Nephron progenitor cell (in vitro differentiated cells): Measurements from ENCODE around the gene SYDE2.
A peak's percentile ranks its signal among the peaks of the same experiment; 100 is the strongest.

Experiments
- DNase-seq: peaks from one replicate; pipeline ENCODE4 v3.0.0; 2021
- H3K27ac Mint-ChIP-seq: 2 replicates; pipeline ENCODE4 v1.8.0; 2021; ENCODE audit warnings: mild to moderate bottlenecking, moderate library complexity, mixed read lengths
- H3K27me3 Mint-ChIP-seq: 2 replicates; pipeline ENCODE4 v1.8.0; 2021; ENCODE audit warnings: mild to moderate bottlenecking, low read depth, mixed read lengths; ENCODE audit not compliant: poor library complexity
- H3K36me3 Mint-ChIP-seq: 2 replicates; pipeline ENCODE4 v1.8.0; 2021; ENCODE audit warnings: low read depth, mixed read lengths
- H3K4me1 Mint-ChIP-seq: 2 replicates; pipeline ENCODE4 v1.8.0; 2021; ENCODE audit warnings: mixed read lengths
- H3K4me3 Mint-ChIP-seq: 2 replicates; pipeline ENCODE4 v1.8.0; 2021; ENCODE audit warnings: mild to moderate bottlenecking, moderate library complexity, mixed read lengths
- H3K9me3 Mint-ChIP-seq: 2 replicates; pipeline ENCODE4 v1.8.0; 2021; ENCODE audit warnings: mild to moderate bottlenecking, moderate library complexity, mixed read lengths
- CTCF ChIP-seq: fragments of 200-600 bp; sonication (generic); IDR thresholded peaks from 2 replicates; pipeline ENCODE4 v1.5.0; 2021; ENCODE audit warnings: antibody characterized with exemption

Gene SYDE2

GRCh38 chr1:85228972-85229371 lies 28.2 kb upstream of the SYDE2 start:
- Mint-ChIP-seq H3K4me3 (no peak overlapping the region), H3K4me1 (peaks cover 44% of the 10 kb centered on the region), H3K36me3 (no peaks in the 10 kb centered on the region), H3K27me3 (no peaks in the 10 kb centered on the region), H3K27ac (no peak overlapping the region), H3K9me3 (no peaks in the 10 kb centered on the region)
- no peak for TF ChIP-seq CTCF
- no peak for DNase-seq

GRCh38 chr1:85225624-85226380 lies 25.0 kb upstream of the SYDE2 start:
- Mint-ChIP-seq H3K4me1 (peaks cover 47% of the 10 kb centered on the region), H3K27me3 (no peaks in the 10 kb centered on the region), H3K36me3 (no peaks in the 10 kb centered on the region), H3K27ac (peak overlapping the region; percentile 20), H3K4me3 (peak overlapping the region; percentile 40), H3K9me3 (no peaks in the 10 kb centered on the region)
- no peak for TF ChIP-seq CTCF
- no peak for DNase-seq

GRCh38 chr1:85224734-85225623 lies 24.2 kb upstream of the SYDE2 start:
- Mint-ChIP-seq H3K27me3 (no peaks in the 10 kb centered on the region), H3K27ac (no peak overlapping the region), H3K4me3 (no peak overlapping the region), H3K36me3 (no peaks in the 10 kb centered on the region), H3K4me1 (peaks cover 46% of the 10 kb centered on the region), H3K9me3 (no peaks in the 10 kb centered on the region)
- DNase-seq, result no peak
- no peak for TF ChIP-seq CTCF

GRCh38 chr1:85224295-85224694 lies 23.5 kb upstream of the SYDE2 start:
- Mint-ChIP-seq H3K4me1 (peaks cover 39% of the 10 kb centered on the region), H3K27me3 (no peaks in the 10 kb centered on the region), H3K27ac (no peak overlapping the region), H3K36me3 (no peaks in the 10 kb centered on the region), H3K4me3 (no peak overlapping the region), H3K9me3 (no peaks in the 10 kb centered on the region)
- no peak for TF ChIP-seq CTCF
- DNase-seq, result no peak

GRCh38 chr1:85223334-85223733 lies 22.5 kb upstream of the SYDE2 start:
- no peaks in the 10 kb centered on the region for H3K9me3 Mint-ChIP-seq
- no peak overlapping the region for H3K27ac Mint-ChIP-seq
- H3K36me3 Mint-ChIP-seq, result no peaks in the 10 kb centered on the region
- peaks cover 37% of the 10 kb centered on the region for H3K4me1 Mint-ChIP-seq
- TF ChIP-seq CTCF, result no peak
- H3K27me3 Mint-ChIP-seq, result peaks cover 4% of the 10 kb centered on the region
- DNase-seq, result no peak
- H3K4me3 Mint-ChIP-seq, result no peak overlapping the region
